Measurements from ENCODE around the gene MED6. TPM values are rescaled to one million over a fixed set of nuclear protein-coding genes. Genes with fewer than 3 reads are reported as not detected.

MED6 gene
- total RNA-seq, 2 experiments from 2014 or later, result 90.2 to 97.2 TPM

DNA sequence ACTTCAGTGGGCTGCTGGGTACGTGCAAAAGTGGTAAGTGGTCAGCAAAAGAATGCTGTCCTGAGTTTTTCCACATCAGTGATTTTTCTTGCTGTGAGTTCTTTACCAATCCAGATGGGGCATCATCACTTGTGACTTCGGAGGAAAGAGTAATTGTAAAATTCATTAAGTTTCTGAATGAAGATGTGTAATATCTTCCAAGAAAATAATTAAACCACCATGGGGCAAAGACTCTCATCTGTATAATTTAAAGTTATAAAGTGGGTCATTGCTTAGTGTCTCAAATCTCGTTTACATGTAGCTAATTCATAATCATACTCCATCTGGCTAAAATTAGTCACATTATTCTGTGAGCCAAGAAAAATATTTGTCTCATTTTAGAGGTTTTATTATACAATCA, 10.8 kb upstream of the MED6 start:
- H3K27me3 ChIP-seq (ENCODE audit: control insufficient read depth in 1 of 2, insufficient read depth in 2 of 2, low read length in 2 of 2), result peaks cover 4% of the 10 kb centered on the region in 2 experiments
- Mint-ChIP-seq H3K4me1 (ENCODE audit: low read depth) (no peaks in the 10 kb centered on the region), H3K27me3 (peaks cover 13% of the 10 kb centered on the region), H3K4me3 (no peak overlapping the region), H3K27ac (no peak overlapping the region), H3K9me3 (no peaks in the 10 kb centered on the region), H3K36me3 (ENCODE audit: low read depth) (no peaks in the 10 kb centered on the region)
- DNase-seq (no peak), ATAC-seq (ENCODE audit: poor library complexity) (no peak)
- H3K9me3 ChIP-seq (ENCODE audit: control insufficient read depth in 1 of 2, insufficient read depth in 1 of 2, low read length in 2 of 2), result peaks cover 0 to 4% of the 10 kb centered on the region in 2 experiments
- H3K36me3 ChIP-seq (ENCODE audit: insufficient read depth, low read length), result no peaks in the 10 kb centered on the region
- ChIA-PET CTCF (interaction anchor here (1.1 kb wide), 1 partner anchor 31 kb away, joined by 3 read pairs; the partner anchor contains the start of gene TTC9), POLR2A (no interaction called here)
- no peaks in the 10 kb centered on the region for H3K4me1 ChIP-seq (ENCODE audit: insufficient read depth, low read length)
- intact Hi-C loops (cut with DNase I, micrococcal nuclease), result no loop called here
- TF ChIP-seq, protein P1, sequence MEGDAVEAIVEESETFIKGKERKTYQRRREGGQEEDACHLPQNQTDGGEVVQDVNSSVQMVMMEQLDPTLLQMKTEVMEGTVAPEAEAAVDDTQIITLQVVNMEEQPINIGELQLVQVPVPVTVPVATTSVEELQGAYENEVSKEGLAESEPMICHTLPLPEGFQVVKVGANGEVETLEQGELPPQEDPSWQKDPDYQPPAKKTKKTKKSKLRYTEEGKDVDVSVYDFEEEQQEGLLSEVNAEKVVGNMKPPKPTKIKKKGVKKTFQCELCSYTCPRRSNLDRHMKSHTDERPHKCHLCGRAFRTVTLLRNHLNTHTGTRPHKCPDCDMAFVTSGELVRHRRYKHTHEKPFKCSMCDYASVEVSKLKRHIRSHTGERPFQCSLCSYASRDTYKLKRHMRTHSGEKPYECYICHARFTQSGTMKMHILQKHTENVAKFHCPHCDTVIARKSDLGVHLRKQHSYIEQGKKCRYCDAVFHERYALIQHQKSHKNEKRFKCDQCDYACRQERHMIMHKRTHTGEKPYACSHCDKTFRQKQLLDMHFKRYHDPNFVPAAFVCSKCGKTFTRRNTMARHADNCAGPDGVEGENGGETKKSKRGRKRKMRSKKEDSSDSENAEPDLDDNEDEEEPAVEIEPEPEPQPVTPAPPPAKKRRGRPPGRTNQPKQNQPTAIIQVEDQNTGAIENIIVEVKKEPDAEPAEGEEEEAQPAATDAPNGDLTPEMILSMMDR (IDR thresholded peaks at IDR 0.05), result no peak
- H3K4me3 ChIP-seq (ENCODE audit: low read length), result no peak overlapping the region
- H3K27ac ChIP-seq (ENCODE audit: low read depth in 1 of 2, low read length in 2 of 2), result no peak overlapping the region

DNA sequence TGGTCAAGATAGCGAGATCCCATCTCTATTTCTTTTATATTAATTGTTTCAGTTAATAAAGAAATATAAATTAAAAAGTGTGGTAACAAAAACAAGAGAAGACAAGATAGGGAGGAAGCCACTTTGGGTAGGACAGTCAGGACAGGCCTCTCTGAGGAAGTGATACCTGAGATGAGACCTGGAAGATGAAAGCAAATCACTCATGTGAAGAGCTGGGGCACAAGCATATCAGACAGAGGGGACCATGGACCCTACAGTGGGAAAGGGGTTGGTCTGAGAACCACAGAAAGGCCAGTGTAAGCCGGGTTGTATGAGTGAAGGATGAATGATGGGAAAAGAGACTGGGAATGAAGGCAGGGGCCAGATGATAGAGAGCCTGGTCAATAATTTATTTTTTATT, 1.8 kb upstream of the MED6 start:
- H3K36me3 Mint-ChIP-seq (ENCODE audit: low read depth), result peaks cover 15% of the 10 kb centered on the region

DNA sequence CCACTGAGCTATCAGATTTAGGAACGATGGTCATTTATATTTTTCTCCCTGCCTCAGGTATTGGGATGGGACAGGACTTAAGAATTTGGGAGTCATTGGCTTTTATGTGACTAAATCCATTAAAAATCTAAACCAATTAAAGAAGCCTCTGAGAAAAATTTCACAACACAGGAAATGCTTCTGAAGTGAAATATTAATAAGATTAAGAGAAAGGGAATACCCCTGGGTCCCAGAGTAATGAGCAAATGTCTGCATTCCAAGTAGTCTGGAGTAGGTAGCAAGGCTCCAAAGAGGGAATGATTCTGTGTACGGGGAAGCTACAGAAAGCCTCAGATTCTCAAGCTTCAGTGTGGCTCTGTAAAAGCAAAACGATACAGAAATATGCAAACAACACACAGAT, 707 bp upstream of the MED6 start:
- Mint-ChIP-seq H3K36me3 (ENCODE audit: low read depth) (peaks cover 26% of the 10 kb centered on the region), H3K27ac (peak overlapping the region; percentile 99), H3K4me3 (peak overlapping the region; percentile 88), H3K4me1 (ENCODE audit: low read depth) (peaks cover 37% of the 10 kb centered on the region), H3K9me3 (no peaks in the 10 kb centered on the region), H3K27me3 (peaks cover 8% of the 10 kb centered on the region)
- Histone ChIP-seq H3K4me1 (ENCODE audit: insufficient read depth, low read length) (peaks cover 15% of the 10 kb centered on the region), H3K9me3 (ENCODE audit: control insufficient read depth in 1 of 2, insufficient read depth in 1 of 2, low read length in 2 of 2) (no peaks in the 10 kb centered on the region), H3K36me3 (ENCODE audit: insufficient read depth, low read length) (peaks cover 6% of the 10 kb centered on the region), H3K27me3 (ENCODE audit: control insufficient read depth in 1 of 2, insufficient read depth in 2 of 2, low read length in 2 of 2) (peaks cover 0 to under 1% of the 10 kb centered on the region in 2 experiments), H3K4me3 (ENCODE audit: low read length) (peak overlapping the region; percentile 97), H3K27ac (ENCODE audit: low read depth in 1 of 2, low read length in 2 of 2) (no peak overlapping the region)
- ChIA-PET CTCF (interaction anchor here (1.0 kb wide), 1 partner anchor 216 kb away, joined by 3 read pairs; no protein-coding TSS in a partner anchor), POLR2A (interaction anchor here (0.9 to 1.3 kb wide), 2 partner anchors 60 to 208 kb away, joined by 4 to 6 read pairs; partner anchors contain the start of gene MAP3K9)
- ATAC-seq (ENCODE audit: poor library complexity) (no peak), DNase-seq (no peak)
- TF ChIP-seq, protein P1 (IDR thresholded peaks at IDR 0.05), result no peak
- intact Hi-C loops (cut with DNase I, micrococcal nuclease), result loop anchor here (5.0 to 10.0 kb wide), 5 partner anchors 41 to 1206 kb away; partner anchors contain the start of genes TTC9 (in 2 of the 2), ERH (in 1 of the 2), SLC39A9 (in 1 of the 2) and SRSF5 (in 1 of the 2)

More for the DNA sequence above, 1.8 kb upstream of the MED6 start:
- ChIA-PET POLR2A (no interaction called here), CTCF (no interaction called here)
- H3K36me3 ChIP-seq (ENCODE audit: insufficient read depth, low read length), result peaks cover under 1% of the 10 kb centered on the region
- peaks cover 4 to 6% of the 10 kb centered on the region in 2 experiments for H3K27me3 ChIP-seq (ENCODE audit: control insufficient read depth in 1 of 2, insufficient read depth in 2 of 2, low read length in 2 of 2)
- TF ChIP-seq, protein P1 (IDR thresholded peaks at IDR 0.05), result no peak
- Mint-ChIP-seq H3K27ac (no peak overlapping the region), H3K4me3 (peak overlapping the region; percentile 42), H3K4me1 (ENCODE audit: low read depth) (peaks cover 37% of the 10 kb centered on the region), H3K27me3 (peaks cover 16% of the 10 kb centered on the region), H3K9me3 (no peaks in the 10 kb centered on the region)
- H3K9me3 ChIP-seq (ENCODE audit: control insufficient read depth in 1 of 2, insufficient read depth in 1 of 2, low read length in 2 of 2), result no peaks in the 10 kb centered on the region
- H3K27ac ChIP-seq (ENCODE audit: low read depth in 1 of 2, low read length in 2 of 2), result no peak overlapping the region
- peaks cover 15% of the 10 kb centered on the region for H3K4me1 ChIP-seq (ENCODE audit: insufficient read depth, low read length)
- DNase-seq (no peak), ATAC-seq (ENCODE audit: poor library complexity) (no peak)
- no peak overlapping the region for H3K4me3 ChIP-seq (ENCODE audit: low read length)
- intact Hi-C loops (cut with DNase I, micrococcal nuclease), result loop anchor here (5.0 to 10.0 kb wide), 5 partner anchors 40 to 1207 kb away; partner anchors contain the start of genes TTC9 (in 2 of the 2), ERH (in 1 of the 2), SLC39A9 (in 1 of the 2) and SRSF5 (in 1 of the 2)

Measured in CD4-positive, alpha-beta T cell (primary cell).